ENCODE measurements around the gene ZDHHC24.
"Not testable (repeated sequence)": the region's sequence is repeated elsewhere in the genome, so short reads cannot be mapped to it uniquely, and the experiment has no call there.

ZDHHC24 gene

DNA sequence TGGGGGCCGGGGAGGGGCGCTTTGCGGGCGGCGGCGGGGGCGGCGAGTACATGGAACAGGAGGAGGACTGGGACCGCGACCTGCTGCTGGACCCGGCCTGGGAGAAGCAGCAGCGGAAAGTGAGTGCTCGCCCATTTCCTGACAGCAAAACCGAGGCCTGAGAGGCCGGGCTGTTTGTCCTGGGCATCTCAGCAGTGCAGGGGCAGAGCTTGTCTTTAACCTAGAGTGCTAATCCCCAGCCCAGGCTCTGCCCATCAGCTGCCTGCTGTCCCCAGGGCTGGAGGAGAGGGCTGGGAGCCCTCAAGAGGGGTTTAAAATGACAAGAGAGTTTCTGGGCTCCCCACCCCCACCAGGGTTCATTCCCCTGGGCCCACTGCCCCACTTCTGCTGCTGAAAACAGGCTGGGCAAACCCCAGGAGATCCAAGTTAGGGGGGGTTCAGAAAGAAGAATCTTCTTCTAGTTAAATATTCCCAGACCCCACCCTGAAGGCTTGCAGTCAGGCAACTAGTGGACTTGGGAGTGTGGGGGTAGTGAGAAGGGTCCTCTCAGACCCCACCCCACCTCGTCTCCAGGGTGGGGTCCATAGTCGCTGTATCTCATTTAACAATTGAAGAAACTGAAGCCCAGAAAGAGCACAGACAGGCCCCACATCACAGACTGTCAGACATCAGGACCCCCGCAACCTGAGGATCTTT lies 1.3 kb upstream of the ZDHHC24 start:
- Mint-ChIP-seq H3K27me3 (peaks cover 35% of the 10 kb centered on the region), H3K4me1 (ENCODE audit: low read depth) (peaks cover 31% of the 10 kb centered on the region), H3K4me3 (no peak overlapping the region), H3K9me3 (no peaks in the 10 kb centered on the region), H3K27ac (no peak overlapping the region), H3K36me3 (ENCODE audit: low read depth) (peaks cover 16% of the 10 kb centered on the region)
- intact Hi-C loops (cut with micrococcal nuclease) = loop anchor here (1.0 kb wide), 1 partner anchor 131 kb away; no protein-coding TSS in a partner anchor

DNA sequence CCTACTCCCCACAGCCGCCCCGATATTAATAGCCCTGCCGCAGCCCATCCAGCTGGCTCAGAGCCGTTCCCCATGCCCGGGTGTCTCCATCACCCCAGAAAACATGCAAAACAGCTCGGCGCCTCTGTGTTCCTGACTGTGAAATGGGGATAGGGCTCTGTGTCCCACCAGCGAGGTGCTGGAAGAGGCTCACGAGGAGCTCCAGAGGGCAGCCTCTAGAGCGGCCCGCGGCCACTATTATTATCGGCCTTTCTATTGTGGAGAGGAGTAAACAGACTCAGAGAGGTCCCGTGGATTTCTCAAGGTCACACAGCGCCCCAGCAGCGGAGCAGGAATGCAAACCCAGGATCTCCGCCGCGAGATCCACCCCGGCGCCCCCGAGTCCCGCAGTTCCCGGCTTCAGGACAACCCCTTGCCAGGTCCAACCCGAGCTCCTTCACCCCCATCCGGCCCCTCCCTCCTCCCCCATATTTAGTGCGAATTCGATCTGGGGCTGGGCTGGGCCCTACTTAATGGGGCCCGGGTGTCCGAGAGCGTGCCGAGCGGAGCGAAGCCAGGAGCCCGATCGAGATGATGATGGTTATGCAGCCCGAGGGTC lies 619 bp upstream of the ZDHHC24 start, which contains the start of gene ACTN3:
TSS of gene ACTN3 (plus strand) at position 536 of the 598 bp plus-strand sequence. CDS start at position 571, 35 bp downstream.
- intact Hi-C loops (cut with micrococcal nuclease) = loop anchor here (1.0 kb wide), 1 partner anchor 132 kb away; no protein-coding TSS in a partner anchor
- Mint-ChIP-seq H3K4me1 (ENCODE audit: low read depth) (peaks cover 38% of the 10 kb centered on the region), H3K27ac (peak within 1 kb of the TSS; percentile 76), H3K27me3 (peaks cover 35% of the 10 kb centered on the region), H3K4me3 (peak within 1 kb of the TSS; percentile 79), H3K9me3 (no peaks in the 10 kb centered on the region), H3K36me3 (ENCODE audit: low read depth) (peaks cover 22% of the 10 kb centered on the region)

DNA sequence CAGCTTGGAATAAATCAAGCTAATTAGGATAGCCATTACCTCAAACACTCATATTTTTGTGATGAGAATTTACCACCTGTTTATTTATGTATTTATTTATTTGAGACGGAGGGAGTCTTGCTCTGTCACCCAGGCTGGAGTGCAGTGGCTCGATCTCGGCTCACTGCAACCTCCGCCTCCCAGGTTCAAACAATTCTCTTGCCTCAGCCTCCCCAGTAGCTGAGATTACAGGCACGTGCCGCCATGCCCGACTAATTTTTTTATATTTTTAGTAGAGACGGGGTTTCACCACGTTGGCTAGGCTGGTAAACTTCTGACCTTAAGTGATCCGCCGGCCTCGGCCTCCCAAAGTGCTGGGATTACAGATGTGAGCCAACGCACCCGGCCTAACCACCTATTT lies 896 bp downstream of the ZDHHC24 start:
- Mint-ChIP-seq H3K4me3 (peak overlapping the region; percentile 79), H3K27me3 (peaks cover 33% of the 10 kb centered on the region), H3K36me3 (ENCODE audit: low read depth) (peaks cover 37% of the 10 kb centered on the region), H3K4me1 (ENCODE audit: low read depth) (peaks cover 41% of the 10 kb centered on the region), H3K27ac (peak overlapping the region; percentile 76)
- H3K9me3 Mint-ChIP-seq; intact Hi-C loops (cut with micrococcal nuclease): not testable (repeated sequence)

DNA sequence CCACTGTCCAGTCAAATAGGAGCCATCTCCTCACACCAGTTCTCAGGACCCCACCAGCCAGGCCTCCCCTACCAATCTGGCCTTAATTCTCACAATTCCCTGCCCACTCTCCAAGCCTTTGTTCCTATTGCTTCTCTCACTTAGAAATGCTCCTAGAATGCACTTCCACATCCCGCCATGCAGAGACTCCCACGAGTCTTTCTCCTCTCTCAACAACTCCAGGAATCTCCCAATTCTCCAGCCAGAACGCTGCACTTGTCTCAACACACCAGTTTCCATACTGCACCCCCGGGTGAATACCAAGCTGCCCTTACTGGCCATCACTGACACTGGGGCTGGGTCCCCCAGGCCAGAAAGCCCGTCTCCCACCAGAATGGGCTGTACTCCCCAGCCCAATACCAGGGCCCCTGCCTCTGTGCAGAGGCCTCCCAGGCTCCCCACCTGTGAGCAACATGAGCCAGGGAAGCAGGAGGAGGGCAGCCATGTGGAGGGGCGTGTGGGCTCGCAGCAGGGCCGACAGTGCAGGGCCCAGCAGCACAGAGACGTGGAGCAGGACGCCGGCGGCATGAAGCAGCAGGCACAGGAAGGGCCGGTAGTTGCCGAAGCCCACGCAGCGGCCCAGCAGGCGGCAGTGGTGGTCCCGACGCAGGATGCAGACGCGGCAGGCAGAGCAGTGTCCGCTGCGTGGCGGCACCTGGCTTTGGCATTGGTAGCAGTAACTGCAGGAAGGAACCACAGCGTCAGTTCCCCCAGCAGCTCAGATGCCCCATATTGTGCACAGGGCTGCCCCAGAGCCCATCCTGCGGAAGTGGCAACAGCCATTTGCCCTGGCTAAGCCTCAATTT lies 2.4 kb downstream of the ZDHHC24 start:
- Mint-ChIP-seq H3K4me3 (peak overlapping the region; percentile 18), H3K9me3 (no peaks in the 10 kb centered on the region), H3K27me3 (peaks cover 21% of the 10 kb centered on the region), H3K36me3 (ENCODE audit: low read depth) (peaks cover 52% of the 10 kb centered on the region), H3K27ac (peak overlapping the region; percentile 76), H3K4me1 (ENCODE audit: low read depth) (peaks cover 41% of the 10 kb centered on the region)
- intact Hi-C loops (cut with micrococcal nuclease) = no loop called here

DNA sequence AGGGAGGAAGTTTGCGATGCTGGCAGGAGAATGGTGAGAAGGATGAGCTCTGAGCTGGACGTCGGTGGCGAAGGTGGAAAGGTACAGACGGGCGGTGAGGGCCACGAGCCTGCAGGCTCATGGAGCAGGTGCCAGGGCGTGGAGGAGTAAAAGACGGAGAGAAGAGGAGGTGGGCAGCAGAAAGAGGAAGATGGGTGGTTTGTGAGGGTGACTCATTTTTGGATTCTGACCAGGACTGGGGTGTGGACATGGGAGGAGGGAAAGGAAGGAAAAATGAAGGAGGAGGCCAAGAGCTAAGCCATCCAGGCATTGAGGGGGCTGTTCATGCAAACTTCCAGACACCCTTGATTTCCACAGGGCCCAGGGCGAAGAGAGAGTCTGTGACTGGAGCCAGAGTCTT lies 3.5 kb downstream of the ZDHHC24 start:
- peaks cover 13% of the 10 kb centered on the region for H3K27me3 Mint-ChIP-seq
- peak overlapping the region; percentile 76 for H3K27ac Mint-ChIP-seq
- peak overlapping the region; percentile 11 for H3K4me3 Mint-ChIP-seq
- H3K36me3 Mint-ChIP-seq (ENCODE audit: low read depth) = peaks cover 63% of the 10 kb centered on the region
- intact Hi-C loops (cut with micrococcal nuclease) = no loop called here
- H3K4me1 Mint-ChIP-seq (ENCODE audit: low read depth) = peaks cover 41% of the 10 kb centered on the region
- H3K9me3 Mint-ChIP-seq = no peaks in the 10 kb centered on the region

DNA sequence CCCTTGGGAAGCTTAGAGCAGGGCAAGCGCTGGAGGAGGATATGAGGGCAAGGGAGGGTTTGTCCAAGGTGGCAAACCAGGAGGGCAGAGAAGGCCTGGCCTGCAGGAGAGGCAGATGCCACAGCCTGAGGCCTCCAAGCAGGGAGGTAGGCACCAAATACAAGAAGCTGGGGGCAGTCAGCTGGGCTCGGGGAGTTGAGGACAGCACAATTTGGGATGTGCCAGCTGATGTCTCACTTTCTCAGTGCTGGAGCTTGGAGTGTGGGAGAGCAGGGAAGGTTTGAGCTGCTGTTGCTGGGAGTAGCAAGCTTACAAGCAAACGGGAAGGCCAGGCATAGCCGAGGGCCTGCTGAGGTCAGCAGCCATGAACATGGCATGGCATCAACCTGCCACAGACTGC lies 4.0 kb downstream of the ZDHHC24 start:
- Mint-ChIP-seq H3K36me3 (ENCODE audit: low read depth) (peaks cover 68% of the 10 kb centered on the region), H3K4me3 (peak overlapping the region; percentile 11), H3K4me1 (ENCODE audit: low read depth) (peaks cover 41% of the 10 kb centered on the region), H3K27ac (peak overlapping the region; percentile 76), H3K27me3 (peaks cover 8% of the 10 kb centered on the region), H3K9me3 (no peaks in the 10 kb centered on the region)
- intact Hi-C loops (cut with micrococcal nuclease) = no loop called here

DNA sequence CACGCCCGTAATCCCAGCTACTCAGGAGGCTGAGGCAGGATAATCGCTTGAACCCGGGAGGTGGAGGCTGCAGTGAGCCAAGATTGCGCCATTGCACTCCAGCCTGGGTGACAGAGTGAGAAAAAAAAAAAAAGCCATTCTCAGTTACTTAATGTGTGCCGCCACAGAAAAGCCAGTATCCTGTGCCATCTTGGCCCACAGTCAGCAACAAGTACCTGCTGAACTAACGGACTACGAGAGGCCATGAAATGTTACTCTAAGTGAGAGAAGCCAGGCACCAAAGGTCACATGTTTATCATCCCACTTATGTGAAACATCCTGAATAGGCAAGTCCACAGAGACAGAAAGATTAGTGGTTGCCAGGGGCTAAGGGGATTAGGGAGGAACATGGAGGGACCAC lies 5.2 kb downstream of the ZDHHC24 start:
- Mint-ChIP-seq H3K36me3 (ENCODE audit: low read depth) (peaks cover 81% of the 10 kb centered on the region), H3K4me1 (ENCODE audit: low read depth) (peaks cover 41% of the 10 kb centered on the region)
- not testable (repeated sequence) for H3K4me3 Mint-ChIP-seq

DNA sequence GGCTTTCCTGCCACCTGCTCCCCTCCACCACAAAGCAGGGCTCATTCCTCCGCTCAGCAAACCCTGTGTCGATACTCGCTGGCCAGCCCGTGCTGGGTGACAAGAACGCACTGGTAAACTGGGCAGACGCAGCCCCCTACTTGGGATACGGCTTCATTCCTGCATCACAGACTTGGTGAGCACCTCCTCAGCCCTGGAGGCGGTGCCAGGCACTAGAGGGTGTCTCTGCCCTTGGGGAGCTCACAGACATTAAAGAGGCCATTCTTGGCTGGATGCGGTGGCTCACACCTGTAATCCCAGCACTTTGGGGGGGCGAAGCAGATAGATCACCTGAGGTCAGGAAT lies 6.0 kb downstream of the ZDHHC24 start:
- no peaks in the 10 kb centered on the region for H3K27me3 Mint-ChIP-seq
- H3K27ac Mint-ChIP-seq = no peak overlapping the region
- H3K4me1 Mint-ChIP-seq (ENCODE audit: low read depth) = peaks cover 35% of the 10 kb centered on the region
- no peaks in the 10 kb centered on the region for H3K9me3 Mint-ChIP-seq
- intact Hi-C loops (cut with micrococcal nuclease) = no loop called here
- peaks cover 89% of the 10 kb centered on the region for H3K36me3 Mint-ChIP-seq (ENCODE audit: low read depth)
- H3K4me3 Mint-ChIP-seq = no peak overlapping the region

More for the DNA sequence above, 5.2 kb downstream of the ZDHHC24 start:
- intact Hi-C loops (cut with micrococcal nuclease); H3K27ac Mint-ChIP-seq; H3K27me3 Mint-ChIP-seq; H3K9me3 Mint-ChIP-seq: not testable (repeated sequence)

DNA sequence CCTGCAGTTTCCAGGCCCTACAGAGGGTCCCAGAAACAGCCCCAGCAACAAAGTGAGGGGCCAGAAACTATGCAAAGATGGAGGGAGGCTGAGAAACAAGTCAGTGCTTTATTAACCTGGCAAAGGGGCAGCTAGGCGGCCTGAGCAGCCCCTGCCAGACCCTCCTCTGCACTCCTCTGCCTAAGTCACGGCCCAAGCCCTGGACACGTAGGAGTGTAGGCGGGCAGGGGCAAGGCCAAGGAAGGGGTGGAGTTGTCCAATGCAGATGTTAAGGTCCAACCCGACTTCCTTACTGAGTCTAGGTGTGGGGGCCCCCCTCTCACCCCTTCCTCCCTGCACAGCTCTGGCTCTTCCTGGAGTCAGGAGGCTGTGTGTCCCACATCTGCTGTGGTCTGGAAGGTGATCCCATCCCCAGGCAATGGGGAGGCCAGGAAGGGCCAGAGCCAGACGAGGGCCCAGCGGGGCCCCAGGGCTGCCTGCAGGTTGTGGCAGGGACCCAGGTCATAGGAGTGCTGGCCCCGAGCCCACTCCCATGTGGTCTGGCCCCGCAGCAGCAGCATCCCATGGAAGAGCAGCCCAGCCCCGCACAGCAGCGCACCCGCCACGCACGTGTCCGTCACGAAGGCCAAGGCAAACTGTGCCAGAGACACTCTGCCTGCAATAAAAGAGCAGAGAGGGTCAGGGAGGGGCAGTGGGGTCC lies 6.5 kb downstream of the ZDHHC24 start:
- H3K4me1 Mint-ChIP-seq (ENCODE audit: low read depth) = peaks cover 32% of the 10 kb centered on the region
- H3K4me3 Mint-ChIP-seq = no peak overlapping the region
- intact Hi-C loops (cut with micrococcal nuclease) = no loop called here
- H3K27me3 Mint-ChIP-seq = no peaks in the 10 kb centered on the region
- no peaks in the 10 kb centered on the region for H3K9me3 Mint-ChIP-seq
- H3K36me3 Mint-ChIP-seq (ENCODE audit: low read depth) = peaks cover 93% of the 10 kb centered on the region
- H3K27ac Mint-ChIP-seq = no peak overlapping the region

DNA sequence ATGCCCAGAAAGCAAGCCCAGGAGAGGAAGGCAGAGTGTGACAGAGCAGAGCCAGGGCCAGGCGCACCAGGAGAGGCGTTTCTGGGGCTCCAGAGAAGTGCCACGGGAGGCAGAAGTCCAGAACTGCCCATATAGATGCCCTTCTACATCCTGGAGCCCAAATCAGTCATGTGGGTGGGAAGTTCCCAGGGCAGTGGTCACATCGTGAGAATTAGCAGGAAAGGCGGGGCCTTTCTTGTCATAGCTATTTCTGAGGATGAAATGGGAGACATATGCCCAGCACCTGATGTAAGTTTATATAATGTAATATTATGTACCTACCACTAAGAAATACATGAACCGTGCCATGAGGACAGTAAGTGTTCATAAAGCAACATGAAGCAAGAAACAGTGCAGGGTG lies 13.1 kb downstream of the ZDHHC24 start:
- H3K4me3 Mint-ChIP-seq = no peak overlapping the region
- peaks cover 85% of the 10 kb centered on the region for H3K36me3 Mint-ChIP-seq (ENCODE audit: low read depth)
- H3K27me3 Mint-ChIP-seq = no peaks in the 10 kb centered on the region
- peaks cover 6% of the 10 kb centered on the region for H3K4me1 Mint-ChIP-seq (ENCODE audit: low read depth)
- no peaks in the 10 kb centered on the region for H3K9me3 Mint-ChIP-seq
- intact Hi-C loops (cut with micrococcal nuclease) = no loop called here
- H3K27ac Mint-ChIP-seq = no peak overlapping the region

DNA sequence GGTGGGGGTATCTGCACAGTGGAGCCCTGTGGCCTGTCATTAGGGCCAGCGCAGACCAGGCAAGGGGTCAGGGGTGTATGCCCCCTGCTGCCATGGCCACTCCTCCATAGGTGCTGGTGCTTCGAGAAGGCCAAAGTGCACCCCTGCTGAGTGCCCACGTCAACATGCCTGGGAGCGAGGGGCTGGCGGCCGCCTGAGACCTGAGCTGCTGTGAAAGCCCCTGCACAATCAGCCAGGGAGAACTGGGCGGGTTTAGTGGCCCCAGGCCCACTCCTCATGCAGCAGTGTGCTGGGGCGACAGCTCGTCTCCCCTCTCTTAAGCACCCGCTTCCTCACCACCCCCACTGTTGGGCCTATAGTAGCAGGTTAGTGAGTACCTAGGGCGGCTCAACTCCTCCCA lies 14.0 kb downstream of the ZDHHC24 start:
- Mint-ChIP-seq H3K27me3 (no peaks in the 10 kb centered on the region), H3K36me3 (ENCODE audit: low read depth) (peaks cover 80% of the 10 kb centered on the region), H3K9me3 (no peaks in the 10 kb centered on the region), H3K4me1 (ENCODE audit: low read depth) (peaks cover 6% of the 10 kb centered on the region), H3K27ac (no peak overlapping the region), H3K4me3 (no peak overlapping the region)
- intact Hi-C loops (cut with micrococcal nuclease) = no loop called here

DNA sequence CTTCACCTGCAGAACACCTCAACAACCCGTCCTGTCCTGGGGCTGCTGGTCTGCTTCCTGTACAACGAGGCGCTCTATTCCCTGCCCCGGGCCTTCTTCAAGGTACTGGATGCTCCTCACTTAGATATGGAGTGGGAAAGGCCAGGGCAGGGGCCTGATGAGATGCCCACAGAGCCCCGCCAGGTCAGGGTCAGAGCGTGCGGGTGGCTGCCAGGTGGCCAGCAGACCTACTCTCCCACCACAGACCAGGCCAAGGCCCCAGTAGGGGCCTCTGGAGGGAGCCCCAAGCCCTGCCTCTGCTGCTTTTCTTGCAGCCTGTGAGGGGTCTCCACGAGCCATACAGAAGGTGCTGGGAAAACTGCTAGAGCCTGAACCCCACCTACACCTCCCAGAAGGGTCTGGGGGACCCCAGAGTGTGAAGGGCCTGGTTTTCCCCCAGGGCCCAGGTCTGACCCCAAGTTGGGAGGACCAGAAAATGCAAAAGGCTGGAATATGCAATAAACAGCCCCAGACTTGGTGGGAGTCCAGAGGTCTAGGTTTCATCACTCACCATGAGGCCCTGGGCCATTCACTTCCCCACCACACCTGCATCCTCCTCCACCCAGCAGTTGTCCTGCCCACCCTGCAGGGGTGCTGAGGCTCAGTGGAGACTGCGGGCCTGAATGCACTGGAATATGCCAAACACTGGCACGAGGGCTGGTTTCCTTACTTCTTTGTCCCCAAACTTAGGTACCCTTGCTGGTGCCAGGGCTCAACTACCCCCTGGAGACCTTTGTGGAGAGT lies 14.7 kb downstream of the ZDHHC24 start:
- H3K4me1 Mint-ChIP-seq (ENCODE audit: low read depth) = peaks cover 6% of the 10 kb centered on the region
- no peaks in the 10 kb centered on the region for H3K27me3 Mint-ChIP-seq
- no peaks in the 10 kb centered on the region for H3K9me3 Mint-ChIP-seq
- no peak overlapping the region for H3K4me3 Mint-ChIP-seq
- H3K36me3 Mint-ChIP-seq (ENCODE audit: low read depth) = peaks cover 80% of the 10 kb centered on the region
- no peak overlapping the region for H3K27ac Mint-ChIP-seq
- intact Hi-C loops (cut with micrococcal nuclease) = no loop called here

DNA sequence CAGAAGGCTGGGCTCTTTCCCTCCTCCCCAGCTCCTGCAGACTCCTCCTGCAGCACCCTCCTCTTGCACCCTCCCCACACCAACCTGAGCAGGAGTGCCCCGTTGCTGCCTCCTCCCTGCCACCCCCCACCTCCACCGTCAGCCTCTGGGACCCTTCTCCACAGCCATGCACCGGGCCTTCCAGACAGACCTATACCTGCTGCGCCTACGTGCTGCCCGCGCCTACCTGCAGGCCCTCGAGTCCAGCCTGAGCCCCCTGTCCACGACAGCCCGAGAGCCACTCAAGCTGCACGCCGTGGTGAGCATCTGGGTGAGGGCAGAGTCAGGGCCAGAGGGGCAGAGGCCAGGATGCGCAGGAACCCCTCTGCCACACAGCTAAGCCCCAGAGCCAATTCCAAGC lies 16.2 kb downstream of the ZDHHC24 start:
- H3K4me1 Mint-ChIP-seq (ENCODE audit: low read depth) = peaks cover 6% of the 10 kb centered on the region
- H3K27ac Mint-ChIP-seq = no peak overlapping the region
- intact Hi-C loops (cut with micrococcal nuclease) = no loop called here
- H3K36me3 Mint-ChIP-seq (ENCODE audit: low read depth) = peaks cover 68% of the 10 kb centered on the region
- H3K4me3 Mint-ChIP-seq = no peak overlapping the region
- no peaks in the 10 kb centered on the region for H3K9me3 Mint-ChIP-seq
- no peaks in the 10 kb centered on the region for H3K27me3 Mint-ChIP-seq
